H1 (cell line): ENCODE data around the gene F10. TPM values are rescaled to one million over a fixed set of nuclear protein-coding genes. Genes with fewer than 3 reads are reported as not detected.

Experiments
- CTCF ChIA-PET: fragments of 300-600 bp; sonication (Branson Sonifier 250); formaldehyde crosslinking; loops from one replicate; lab custom pipeline; 2021; ENCODE audit not compliant: partially characterized antibody; lab: Charles Lee
- POLR2A ChIA-PET: fragments of 300-600 bp; sonication (Branson Sonifier 250); formaldehyde crosslinking; loops from one replicate; lab custom pipeline; 2021; ENCODE audit warnings: inconsistent platforms; ENCODE audit not compliant: partially characterized antibody; lab: Charles Lee
- DNase-seq, 2 experiments: peaks; one replicate each; pipeline versions ENCODE4 v3.0.0 to v3.0.0-alpha.2; 2010 to 2022; ENCODE audit warnings: low spot score in 2 of 2, low read depth in 1 of 2, mixed read lengths in 1 of 2
- FAIRE-seq: peaks from 2 replicates; lab custom pipeline; 2011; peaks lifted over from hg19 to GRCh38; lab: Jason Lieb, UNC
- H2AFZ ChIP-seq: 2 replicates; pipeline ENCODE4 v1.8.1; 2012; ENCODE audit warnings: low read length, inconsistent platforms
- H2AK5ac ChIP-seq: 2 replicates; pipeline ENCODE4 v1.6.1; 2013; ENCODE audit warnings: low read depth, low read length
- H2BK120ac ChIP-seq: replicated peaks from 2 replicates; pipeline ENCODE3; 2013; ENCODE audit warnings: low read depth, low read length, inconsistent platforms
- H2BK12ac ChIP-seq: 2 replicates; pipeline ENCODE4 v1.6.1; 2013; ENCODE audit warnings: low read depth, low read length
- H2BK15ac ChIP-seq: 2 replicates; pipeline ENCODE4 v1.6.1; 2013; ENCODE audit warnings: low read length
- H2BK20ac ChIP-seq: 2 replicates; pipeline ENCODE4 v1.6.1; 2013; ENCODE audit warnings: low read length
- H2BK5ac ChIP-seq: 2 replicates; pipeline ENCODE4 v1.6.1; 2013; ENCODE audit warnings: low read depth, low read length
- H3K14ac ChIP-seq: 2 replicates; pipeline ENCODE4 v1.6.1; 2013; ENCODE audit warnings: inconsistent platforms; ENCODE audit not compliant: insufficient read length
- H3K18ac ChIP-seq: 2 replicates; pipeline ENCODE4 v1.6.1; 2013; ENCODE audit warnings: low read length; ENCODE audit errors: extremely low read depth
- H3K23ac ChIP-seq: 2 replicates; pipeline ENCODE4 v1.6.1; 2013; ENCODE audit warnings: inconsistent platforms; ENCODE audit not compliant: insufficient read length
- H3K23me2 ChIP-seq: 2 replicates; pipeline ENCODE4 v1.6.1; 2013; ENCODE audit warnings: low read depth, low read length
- H3K27ac ChIP-seq: 2 replicates; pipeline ENCODE4 v1.6.1; 2011; ENCODE audit warnings: low read depth, low read length, inconsistent platforms
- H3K27me3 ChIP-seq, 4 experiments: replicated peaks in 1 of 4; 1 replicate in 1 of 4; 2 replicates in 3 of 4; pipeline versions ENCODE4 v1.6.1 to v1.8.1; 2011 to 2013; ENCODE audit warnings: low read length in 3 of 4, mild to moderate bottlenecking in 3 of 4, inconsistent platforms in 2 of 4, mixed read lengths in 2 of 4, moderate library complexity in 1 of 4; ENCODE audit not compliant: control insufficient read depth in 3 of 4, insufficient read depth in 3 of 4; ENCODE audit errors: extremely low read depth in 1 of 4
- H3K36me3 ChIP-seq, 4 experiments: 2 replicates each; pipeline versions ENCODE4 v1.6.1 to v1.8.1; 2011 to 2013; ENCODE audit warnings: mild to moderate bottlenecking in 4 of 4, low read length in 3 of 4, moderate library complexity in 2 of 4, control low read depth in 1 of 4, inconsistent platforms in 1 of 4; ENCODE audit not compliant: insufficient read depth in 4 of 4, control insufficient read depth in 2 of 4
- H3K4ac ChIP-seq: replicated peaks from 2 replicates; pipeline ENCODE3; 2013; ENCODE audit warnings: low read length, low read depth, mixed read lengths, inconsistent platforms; ENCODE audit not compliant: insufficient read length
- H3K4me1 ChIP-seq, 4 experiments: replicated peaks in 1 of 4; 1 replicate in 1 of 4; 2 replicates in 3 of 4; pipeline versions ENCODE4 v1.6.1 to v1.8.1; 2011 to 2013; ENCODE audit warnings: low read length in 3 of 4, inconsistent platforms in 2 of 4, mixed read lengths in 1 of 4; ENCODE audit not compliant: insufficient read depth in 4 of 4, control insufficient read depth in 3 of 4
- H3K4me2 ChIP-seq, 2 experiments: 2 replicates each; pipeline versions ENCODE4 v1.6.1 to v1.8.1; 2011 to 2013; ENCODE audit warnings: low read depth in 2 of 2, low read length in 2 of 2, control low read depth in 1 of 2, inconsistent platforms in 1 of 2, mild to moderate bottlenecking in 1 of 2; ENCODE audit not compliant: insufficient read depth in 1 of 2
- H3K4me3 ChIP-seq, 4 experiments: fragments of 200-600, 300-600 bp in 1 of 4; sonication (generic), shearing (Covaris generic), sonication (Bioruptor Twin) in 1 of 4; 2 replicates each; pipeline versions ENCODE4 v1.5.1 to v1.8.1; 2011 to 2016; ENCODE audit warnings: low read length in 4 of 4, low read depth in 3 of 4, control low read depth in 2 of 4, inconsistent platforms in 2 of 4, mild to moderate bottlenecking in 2 of 4, mixed read lengths in 1 of 4, moderate library complexity in 1 of 4; ENCODE audit not compliant: insufficient read depth in 2 of 4; ENCODE audit errors: extremely low read depth in 1 of 4
- H3K56ac ChIP-seq: replicated peaks from 2 replicates; pipeline ENCODE3; 2013; ENCODE audit warnings: low read depth, mild to moderate bottlenecking, mixed read lengths, low read length, inconsistent platforms; ENCODE audit not compliant: insufficient read length
- H3K79me1 ChIP-seq: 2 replicates; pipeline ENCODE4 v1.6.1; 2013; ENCODE audit warnings: low read depth, low read length, control low read depth
- H3K79me2 ChIP-seq, 2 experiments: 2 replicates each; pipeline versions ENCODE4 v1.6.1 to v1.8.1; 2012 to 2013; ENCODE audit warnings: low read length in 2 of 2, mild to moderate bottlenecking in 2 of 2, inconsistent platforms in 1 of 2; ENCODE audit not compliant: insufficient read depth in 2 of 2, control insufficient read depth in 1 of 2
- H3K9ac ChIP-seq, 4 experiments: replicated peaks in 1 of 4; 1 replicate in 1 of 4; 2 replicates in 3 of 4; pipeline versions ENCODE4 v1.6.1 to v1.8.1; 2011 to 2013; ENCODE audit warnings: low read depth in 3 of 4, low read length in 3 of 4, control low read depth in 2 of 4, mild to moderate bottlenecking in 2 of 4, moderate library complexity in 2 of 4, inconsistent platforms in 1 of 4; ENCODE audit errors: extremely low read depth in 1 of 4
- H3K9me3 ChIP-seq, 2 experiments: 2 replicates each; pipeline versions ENCODE4 v1.6.1 to v1.8.1; 2012 to 2013; ENCODE audit warnings: mild to moderate bottlenecking in 2 of 2, moderate library complexity in 2 of 2, control low read depth in 1 of 2, inconsistent platforms in 1 of 2, low read depth in 1 of 2, low read length in 1 of 2, mixed read lengths in 1 of 2; ENCODE audit not compliant: insufficient read depth in 2 of 2
- H4K20me1 ChIP-seq, 2 experiments: replicated peaks in 1 of 2; 2 replicates each; pipeline versions ENCODE3 to v1.8.1; 2011 to 2013; ENCODE audit warnings: inconsistent platforms in 2 of 2, low read length in 2 of 2, mild to moderate bottlenecking in 1 of 2; ENCODE audit not compliant: insufficient read depth in 2 of 2, control insufficient read depth in 1 of 2
- H4K5ac ChIP-seq: 2 replicates; pipeline ENCODE4 v1.6.1; 2013; ENCODE audit warnings: low read length, low read depth, mixed read lengths, inconsistent platforms; ENCODE audit not compliant: insufficient read length
- H4K8ac ChIP-seq: 2 replicates; pipeline ENCODE4 v1.8.0; 2013; ENCODE audit warnings: mild to moderate bottlenecking, moderate library complexity, low read length, inconsistent platforms; ENCODE audit not compliant: insufficient read depth; ENCODE audit errors: extremely low read depth
- H4K91ac ChIP-seq: replicated peaks from 2 replicates; pipeline ENCODE3; 2013; ENCODE audit warnings: low read length, mixed read lengths, inconsistent platforms; ENCODE audit not compliant: insufficient read length
- BCL11A ChIP-seq, 2 experiments: IDR thresholded peaks; one replicate each; pipeline ENCODE4 v1.6.1; 2011; ENCODE audit warnings: low read depth in 2 of 2, low read length in 2 of 2, mild to moderate bottlenecking in 2 of 2
- CBX5 ChIP-seq: fragments of 300-800, 300-1000 bp; sonication (generic); IDR thresholded peaks from 2 replicates; pipeline ENCODE4 v1.7.1; 2016; ENCODE audit warnings: antibody characterized with exemption, low read length, low read depth
- CEBPB ChIP-seq: IDR thresholded peaks from 2 replicates; pipeline ENCODE4 v1.6.1; 2012; ENCODE audit warnings: low read depth, low read length
- CHD1 ChIP-seq: IDR thresholded peaks from 2 replicates; pipeline ENCODE4 v1.6.1; 2012; ENCODE audit warnings: low read depth, low read length, improper control_type of control experiment
- GABPA ChIP-seq: IDR thresholded peaks from 2 replicates; pipeline ENCODE4 v1.6.1; 2011; ENCODE audit warnings: mild to moderate bottlenecking, low read length, moderate library complexity, borderline replicate concordance; ENCODE audit not compliant: insufficient read depth
- GTF2F1 ChIP-seq: IDR thresholded peaks from 2 replicates; pipeline ENCODE4 v1.6.1; 2012; ENCODE audit warnings: low read depth, low read length, improper control_type of control experiment, borderline replicate concordance
- MAFK ChIP-seq: IDR thresholded peaks from 2 replicates; pipeline ENCODE4 v1.6.1; 2012; ENCODE audit warnings: low read depth, mild to moderate bottlenecking, improper control_type of control experiment, low read length
- SAP30 ChIP-seq: fragments of 300-600 bp; sonication (generic); IDR thresholded peaks from 2 replicates; pipeline ENCODE4 v1.7.1; 2012; ENCODE audit warnings: low read length, moderate library complexity, mild to moderate bottlenecking, inconsistent platforms; ENCODE audit not compliant: insufficient read depth, insufficient replicate concordance
- SIN3A ChIP-seq, 2 experiments: IDR thresholded peaks in 1 of 2; conservative IDR thresholded peaks in 1 of 2; 2 replicates each; pipeline ENCODE4 v1.6.1; 2011 to 2012; ENCODE audit warnings: low read length in 2 of 2, improper control_type of control experiment in 1 of 2, low read depth in 1 of 2, mild to moderate bottlenecking in 1 of 2
- SIRT6 ChIP-seq: IDR thresholded peaks from one replicate; pipeline ENCODE4 v1.7.1; 2012; ENCODE audit warnings: low read length, inconsistent platforms
- SP1 ChIP-seq: IDR thresholded peaks from 2 replicates; pipeline ENCODE4 v1.6.1; 2011; ENCODE audit warnings: low read depth, low read length
- WGBS, 2 experiments: shearing (Covaris generic) in 1 of 2; methylation state at CpG; one replicate each; pipeline versions ENCODE4 v1.1.6 to v1.1.7; 2013 to 2015; ENCODE audit warnings: low lambda C conversion rate in 2 of 2, mixed read lengths in 2 of 2, inconsistent platforms in 1 of 2, low coverage in 1 of 2, missing lambda C conversion rate in 1 of 2; ENCODE audit not compliant: insufficient replicate concordance in 2 of 2, insufficient coverage in 1 of 2, insufficient read length in 1 of 2; ENCODE audit errors: extremely low coverage in 1 of 2, missing lambda C conversion rate in 1 of 2; 5-methylcytosine and 5-hydroxymethylcytosine counted together
- polyA plus RNA-seq, 7 experiments: library from polyadenylated mRNA; depleted of rRNA in 3 of 7; stranded (reverse) in 5 of 7; unstranded in 2 of 7; fragments of >200 nt in 5 of 7; fragments of 200-250 nt in 2 of 7; gene quantifications; 1 replicate in 5 of 7; 2 replicates in 1 of 7; 4 replicates in 1 of 7; pipeline versions ENCODE4 v1.2.1 to v1.2.3, GENCODE V29; 2011 to 2013; ENCODE audit warnings: missing spikeins in 2 of 7, mixed read lengths in 2 of 7
- total RNA-seq: library from RNA; stranded (reverse); fragmentation: NEBNext Ultra II Directional; extraction: Animal tissue kit (Norgen Biotek cat#: 25700); gene quantifications from 2 replicates; pipeline ENCODE4 v1.2.1, GENCODE V29; 2021
- TF ChIP-seq, protein P1 (sequence below): IDR thresholded peaks from 2 replicates; pipeline ENCODE4 v1.6.1; 2012; ENCODE audit warnings: inconsistent platforms

Gene F10
- total and polyA plus RNA-seq, 2 of the 8 experiments (the other 6 are each of a cell fraction or from before 2014, with no cell fraction given) = 2.0 to 4.2 TPM

- H3K4me2 ChIP-seq = no peak overlapping the region
- H3K27ac ChIP-seq = no peak overlapping the region
- no peaks in the 10 kb centered on the region for H4K20me1 ChIP-seq
- no peaks in the 10 kb centered on the region for H3K79me1 ChIP-seq
- H3K9me3 ChIP-seq = no peaks in the 10 kb centered on the region
- no peak overlapping the region for H4K5ac ChIP-seq
- H3K4me1 ChIP-seq = peaks cover 0 to 10% (median 3%) of the 10 kb centered on the region in 4 experiments; a peak in 5 of 7 replicates
- no peaks in the 10 kb centered on the region for H3K23me2 ChIP-seq
- no peaks in the 10 kb centered on the region for H3K27me3 ChIP-seq
- no peak overlapping the region for H4K8ac ChIP-seq
- FAIRE-seq = no peak
- H3K56ac ChIP-seq = no peak overlapping the region
- H3K18ac ChIP-seq = no peak overlapping the region
- H3K36me3 ChIP-seq = peaks cover 2 to 18% (median 5%) of the 10 kb centered on the region in 4 experiments; a peak in 5 of 8 replicates
- POLR2A ChIA-PET = interaction anchor here (1.2 to 2.5 kb wide), 2 partner anchors 13 to 43 kb away, joined by 3 to 7 read pairs; partner anchors contain the start of genes CUL4A and PCID2
- no peak overlapping the region for H2AFZ ChIP-seq
- H2AK5ac ChIP-seq = no peak overlapping the region
- H2BK15ac ChIP-seq = no peak overlapping the region
- 91% methylated on average over 5 of the region's 5 CpGs; no CpG with 5 or more reads in 1 of the 2 experiments for WGBS, 2 experiments
- H2BK12ac ChIP-seq = no peak overlapping the region
- no peak for TF ChIP-seq GABPA
- TF ChIP-seq SP1 = no peak
- TF ChIP-seq MAFK = no peak
- TF ChIP-seq CBX5 = no peak
- no peak for TF ChIP-seq CHD1
- TF ChIP-seq SIN3A (conservative IDR thresholded peaks at IDR 0.05 in 1 of 2, IDR thresholded peaks at IDR 0.05 in 1 of 2; ENCODE audit: low read depth in 1 of 2, low read length in 2 of 2) = no peak
- no peak for TF ChIP-seq SAP30
- no peak for TF ChIP-seq CEBPB
- no peak for TF ChIP-seq SIRT6
- TF ChIP-seq GTF2F1 = no peak
- TF ChIP-seq, protein P1, sequence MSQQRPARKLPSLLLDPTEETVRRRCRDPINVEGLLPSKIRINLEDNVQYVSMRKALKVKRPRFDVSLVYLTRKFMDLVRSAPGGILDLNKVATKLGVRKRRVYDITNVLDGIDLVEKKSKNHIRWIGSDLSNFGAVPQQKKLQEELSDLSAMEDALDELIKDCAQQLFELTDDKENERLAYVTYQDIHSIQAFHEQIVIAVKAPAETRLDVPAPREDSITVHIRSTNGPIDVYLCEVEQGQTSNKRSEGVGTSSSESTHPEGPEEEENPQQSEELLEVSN = no peak
- no peak for TF ChIP-seq BCL11A (IDR thresholded peaks at IDR 0.05; ENCODE audit: low read depth in 2 of 2, low read length in 2 of 2)
- TF ChIP-seq, all 59 proteins: peak for 0
- CTCF ChIA-PET = interaction anchor here (1.3 kb wide), 1 partner anchor 234 kb away, joined by 3 read pairs; no protein-coding TSS in a partner anchor
- H3K4ac ChIP-seq = no peak overlapping the region
- DNase-seq = no peak
- H2BK5ac ChIP-seq = no peak overlapping the region
- H3K9ac ChIP-seq = no peak overlapping the region
- H2BK120ac ChIP-seq = no peak overlapping the region
- no peaks in the 10 kb centered on the region; a peak in 1 of 4 replicates for H3K79me2 ChIP-seq
- H4K91ac ChIP-seq = no peak overlapping the region
- H3K23ac ChIP-seq = no peak overlapping the region
- no peak overlapping the region for H2BK20ac ChIP-seq
- H3K4me3 ChIP-seq = no peak overlapping the region
- no peak overlapping the region for H3K14ac ChIP-seq
Measured at GRCh38 chr13:113166681-113167080, 44.1 kb downstream of the F10 start.
